Breast epithelium (tissue), 3 donors: ENCODE results near the gene DYRK1A.

ENCODE experiments used
- CTCF ChIP-seq, 3 donors: fragments of 450-650 bp; IDR thresholded peaks; one replicate each; pipeline ENCODE4 v1.5.1; 2016 to 2017; ENCODE audit warnings: antibody characterized with exemption in 3 of 3, mild to moderate bottlenecking in 3 of 3, moderate library complexity in 3 of 3
- POLR2A ChIP-seq: fragments of 450-650 bp; IDR thresholded peaks from one replicate; pipeline ENCODE4 v1.6.1; 2016; ENCODE audit warnings: antibody characterized with exemption, mild to moderate bottlenecking, moderate library complexity
- POLR2AphosphoS5 ChIP-seq, 3 donors: sonication (generic); formaldehyde crosslinking; IDR thresholded peaks; one replicate each; pipeline ENCODE4 v1.6.1; 2017; ENCODE audit warnings: antibody characterized with exemption in 3 of 3

- TF ChIP-seq CTCF (IDR thresholded peaks at IDR 0.05) (no peak), POLR2A (no peak), POLR2AphosphoS5 (IDR thresholded peaks at IDR 0.05) (no peak)
Measured at GRCh38 chr21:37550157-37550556, 183.6 kb downstream of the DYRK1A start.
